ENCODE measurements around the gene CHRND. TPM values are rescaled to one million over a fixed set of nuclear protein-coding genes. Genes with fewer than 3 reads are reported as not detected.

Gene CHRND
- total and polyA plus RNA-seq, 2 of the 4 experiments (the other 2 are of a cell fraction) = not detected

DNA sequence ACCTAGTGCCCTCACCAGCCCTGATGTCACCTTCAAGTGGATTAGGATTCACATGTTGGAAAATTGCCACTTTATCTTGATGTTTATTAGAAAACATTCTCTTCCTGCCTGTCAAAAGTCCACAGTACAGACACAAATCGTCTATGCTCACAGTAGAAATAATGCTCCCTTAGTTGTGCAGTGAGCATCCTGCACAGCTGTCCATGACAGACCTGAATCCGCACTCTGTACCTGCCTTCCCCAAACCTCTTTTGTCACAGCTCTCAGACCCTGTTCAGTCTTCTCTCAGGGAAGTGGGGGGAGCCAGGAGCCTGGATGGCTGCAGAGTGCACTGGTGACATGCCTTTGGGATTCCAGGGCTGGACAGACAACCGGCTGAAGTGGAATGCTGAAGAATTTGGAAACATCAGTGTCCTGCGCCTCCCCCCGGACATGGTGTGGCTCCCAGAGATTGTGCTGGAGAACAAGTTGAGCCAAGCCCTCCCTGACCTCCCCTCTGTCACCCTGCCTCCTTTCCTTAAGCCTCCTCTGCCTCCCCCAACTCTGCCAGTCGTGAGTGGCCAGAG lies 2.0 kb downstream of the CHRND start:
- Histone ChIP-seq H4K91ac (ENCODE audit: insufficient read depth, low read depth, low read length) (no peak overlapping the region), H2AK5ac (ENCODE audit: low read depth, low read length) (no peak overlapping the region), H3K56ac (ENCODE audit: extremely low read depth, insufficient read depth, low read length) (no peak overlapping the region), H3K79me1 (ENCODE audit: low read depth in 1 of 2, low read length in 2 of 2) (no peaks in the 10 kb centered on the region), H3K23ac (ENCODE audit: low read depth, low read length) (no peak overlapping the region), H4K5ac (ENCODE audit: low read depth, low read length) (no peak overlapping the region), H3K9me1 (ENCODE audit: insufficient read depth, low read length) (no peaks in the 10 kb centered on the region), H3K36me3 (ENCODE audit: control insufficient read depth, insufficient read depth, low read length) (no peaks in the 10 kb centered on the region), H3K27ac (ENCODE audit: insufficient read depth, low read length) (no peak overlapping the region), H3K4me2 (ENCODE audit: low read depth, low read length) (no peak overlapping the region), H2BK120ac (ENCODE audit: low read depth, low read length) (no peak overlapping the region), H2AFZ (replicated peaks; ENCODE audit: low read length, poor library complexity) (no peak overlapping the region), H2BK5ac (ENCODE audit: low read depth, low read length, poor library complexity, severe bottlenecking) (no peak overlapping the region), H2BK15ac (ENCODE audit: low read depth, low read length) (no peak overlapping the region), H3K4me3 (ENCODE audit: insufficient read depth, low read depth, low read length) (no peak overlapping the region), H4K20me1 (ENCODE audit: insufficient read depth, low read length) (no peaks in the 10 kb centered on the region), H3K18ac (ENCODE audit: low read depth, low read length) (no peak overlapping the region), H2BK20ac (ENCODE audit: low read depth, low read length) (no peak overlapping the region), H2AK9ac (replicated peaks; ENCODE audit: low read depth, low read length, poor library complexity) (no peak overlapping the region), H3K9ac (ENCODE audit: low read depth, low read length) (no peak overlapping the region), H3K27me3 (ENCODE audit: control insufficient read depth, insufficient read depth, low read length) (peaks cover 45% of the 10 kb centered on the region), H3K4ac (ENCODE audit: low read depth, low read length) (no peak overlapping the region), H3K14ac (replicated peaks; ENCODE audit: low read depth, low read length) (no peak overlapping the region), H4K8ac (ENCODE audit: low read depth in 2 of 2, low read length in 2 of 2) (no peak overlapping the region), H3K4me1 (ENCODE audit: control insufficient read depth, insufficient read depth, low read length) (no peaks in the 10 kb centered on the region), H3K9me3 (ENCODE audit: control insufficient read depth, insufficient read depth, low read length) (no peaks in the 10 kb centered on the region)
- TF ChIP-seq RAD21 (IDR thresholded peaks at IDR 0.05; ENCODE audit: low read length) (no peak), SMC3 (IDR thresholded peaks at IDR 0.05; ENCODE audit: low read depth, low read length) (no peak), BHLHE40 (IDR thresholded peaks at IDR 0.05; ENCODE audit: low read depth, low read length) (no peak), CHD1 (IDR thresholded peaks at IDR 0.05; ENCODE audit: low read depth, low read length) (no peak), MAFK (IDR thresholded peaks at IDR 0.05; ENCODE audit: low read depth, low read length) (no peak), MXI1 (IDR thresholded peaks at IDR 0.05; ENCODE audit: borderline replicate concordance, low read depth, low read length) (no peak), NFE2L2 (IDR thresholded peaks at IDR 0.05; ENCODE audit: low read depth, low read length) (no peak), RFX5 (IDR thresholded peaks at IDR 0.05; ENCODE audit: low read depth, low read length) (no peak), RCOR1 (IDR thresholded peaks at IDR 0.05; ENCODE audit: insufficient replicate concordance, low read length) (no peak), ELK1 (IDR thresholded peaks at IDR 0.05; ENCODE audit: borderline replicate concordance, low read depth, low read length) (no peak), CEBPB (IDR thresholded peaks at IDR 0.05; ENCODE audit: low read depth, low read length) (no peak), POLR2A (IDR thresholded peaks at IDR 0.05; ENCODE audit: low read depth, low read length) (no peak), FOS (IDR thresholded peaks at IDR 0.05; ENCODE audit: low read depth, low read length) (no peak), MAZ (IDR thresholded peaks at IDR 0.05; ENCODE audit: borderline replicate concordance, low read depth, low read length) (no peak)
- TF ChIP-seq, protein P1, sequence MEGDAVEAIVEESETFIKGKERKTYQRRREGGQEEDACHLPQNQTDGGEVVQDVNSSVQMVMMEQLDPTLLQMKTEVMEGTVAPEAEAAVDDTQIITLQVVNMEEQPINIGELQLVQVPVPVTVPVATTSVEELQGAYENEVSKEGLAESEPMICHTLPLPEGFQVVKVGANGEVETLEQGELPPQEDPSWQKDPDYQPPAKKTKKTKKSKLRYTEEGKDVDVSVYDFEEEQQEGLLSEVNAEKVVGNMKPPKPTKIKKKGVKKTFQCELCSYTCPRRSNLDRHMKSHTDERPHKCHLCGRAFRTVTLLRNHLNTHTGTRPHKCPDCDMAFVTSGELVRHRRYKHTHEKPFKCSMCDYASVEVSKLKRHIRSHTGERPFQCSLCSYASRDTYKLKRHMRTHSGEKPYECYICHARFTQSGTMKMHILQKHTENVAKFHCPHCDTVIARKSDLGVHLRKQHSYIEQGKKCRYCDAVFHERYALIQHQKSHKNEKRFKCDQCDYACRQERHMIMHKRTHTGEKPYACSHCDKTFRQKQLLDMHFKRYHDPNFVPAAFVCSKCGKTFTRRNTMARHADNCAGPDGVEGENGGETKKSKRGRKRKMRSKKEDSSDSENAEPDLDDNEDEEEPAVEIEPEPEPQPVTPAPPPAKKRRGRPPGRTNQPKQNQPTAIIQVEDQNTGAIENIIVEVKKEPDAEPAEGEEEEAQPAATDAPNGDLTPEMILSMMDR (conservative IDR thresholded peaks at IDR 0.05; ENCODE audit: low read depth, low read length) = no peak
- TF ChIP-seq, protein P2, sequence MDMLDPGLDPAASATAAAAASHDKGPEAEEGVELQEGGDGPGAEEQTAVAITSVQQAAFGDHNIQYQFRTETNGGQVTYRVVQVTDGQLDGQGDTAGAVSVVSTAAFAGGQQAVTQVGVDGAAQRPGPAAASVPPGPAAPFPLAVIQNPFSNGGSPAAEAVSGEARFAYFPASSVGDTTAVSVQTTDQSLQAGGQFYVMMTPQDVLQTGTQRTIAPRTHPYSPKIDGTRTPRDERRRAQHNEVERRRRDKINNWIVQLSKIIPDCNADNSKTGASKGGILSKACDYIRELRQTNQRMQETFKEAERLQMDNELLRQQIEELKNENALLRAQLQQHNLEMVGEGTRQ (IDR thresholded peaks at IDR 0.05; ENCODE audit: low read depth, low read length) = no peak
- ChIA-PET POLR2A (ENCODE audit: unreplicated experiment) (no interaction called here), CTCF (no interaction called here)
- in situ Hi-C loops (cut with MboI; ENCODE audit: low sequenced_read_pairs) = no loop called here
- ATAC-seq (ENCODE audit: low read depth) = no peak
- dilution Hi-C loops (cut with HindIII; ENCODE audit: low sequenced_read_pairs, unreplicated experiment) = no loop called here
- DNase-seq = no peak
- intact Hi-C loops (cut with micrococcal nuclease) = no loop called here
- WGBS, 2 experiments (ENCODE audit: extremely low coverage in 2 of 2, insufficient read length in 1 of 2) = 57% methylated on average over 3 of the region's 6 CpGs; no CpG with 5 or more reads in 1 of the 2 experiments
- no TSS peak for BruUV-seq (replicated peaks)
